ENCODE measurements around the gene USP33. TPM values are rescaled to one million over a fixed set of nuclear protein-coding genes. Genes with fewer than 3 reads are reported as not detected.
"Not testable (repeated sequence)": the region's sequence is repeated elsewhere in the genome, so short reads cannot be mapped to it uniquely, and the experiment has no call there.

The USP33 gene
- total RNA-seq, 1 donor from 2014 or later: 84.0 TPM

DNA sequence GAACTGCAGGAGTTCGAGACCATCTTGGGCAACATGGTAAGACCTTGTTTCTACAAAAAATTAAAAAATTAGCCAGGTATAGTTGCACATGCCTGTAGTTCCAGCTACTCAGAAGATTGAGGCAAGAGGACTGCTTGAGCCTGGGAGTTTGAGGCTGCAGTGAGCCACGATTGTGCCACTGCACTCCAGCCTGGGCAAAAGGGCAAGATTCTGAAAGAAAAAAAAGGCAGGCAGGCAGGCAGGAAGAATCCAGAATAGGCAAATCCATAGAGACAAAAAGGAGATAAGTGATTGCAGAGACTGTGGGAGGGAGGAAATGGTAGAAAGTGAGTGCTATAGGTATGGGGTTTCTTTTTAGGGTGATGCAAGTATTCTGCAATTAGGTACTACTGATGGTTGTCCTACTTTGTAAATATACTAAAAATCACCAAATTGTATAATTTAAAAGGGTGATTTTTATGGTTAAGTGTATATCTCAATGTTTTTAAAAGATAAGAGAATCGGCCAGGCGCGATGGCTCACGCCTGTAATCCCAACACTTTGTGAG, 106.6 kb downstream of the USP33 start:
- no peak for DNase-seq
- Mint-ChIP-seq H3K9me3 (ENCODE audit: unreplicated experiment) (peaks cover 2% of the 10 kb centered on the region), H3K4me1 (ENCODE audit: low read depth, unreplicated experiment) (peaks cover 9% of the 10 kb centered on the region), H3K27me3 (ENCODE audit: unreplicated experiment) (no peaks in the 10 kb centered on the region), H3K4me3 (ENCODE audit: unreplicated experiment) (no peak overlapping the region), H3K27ac (ENCODE audit: unreplicated experiment) (peak overlapping the region; percentile 30), H3K36me3 (ENCODE audit: unreplicated experiment) (peaks cover 15% of the 10 kb centered on the region)
- TF ChIP-seq, protein P1, sequence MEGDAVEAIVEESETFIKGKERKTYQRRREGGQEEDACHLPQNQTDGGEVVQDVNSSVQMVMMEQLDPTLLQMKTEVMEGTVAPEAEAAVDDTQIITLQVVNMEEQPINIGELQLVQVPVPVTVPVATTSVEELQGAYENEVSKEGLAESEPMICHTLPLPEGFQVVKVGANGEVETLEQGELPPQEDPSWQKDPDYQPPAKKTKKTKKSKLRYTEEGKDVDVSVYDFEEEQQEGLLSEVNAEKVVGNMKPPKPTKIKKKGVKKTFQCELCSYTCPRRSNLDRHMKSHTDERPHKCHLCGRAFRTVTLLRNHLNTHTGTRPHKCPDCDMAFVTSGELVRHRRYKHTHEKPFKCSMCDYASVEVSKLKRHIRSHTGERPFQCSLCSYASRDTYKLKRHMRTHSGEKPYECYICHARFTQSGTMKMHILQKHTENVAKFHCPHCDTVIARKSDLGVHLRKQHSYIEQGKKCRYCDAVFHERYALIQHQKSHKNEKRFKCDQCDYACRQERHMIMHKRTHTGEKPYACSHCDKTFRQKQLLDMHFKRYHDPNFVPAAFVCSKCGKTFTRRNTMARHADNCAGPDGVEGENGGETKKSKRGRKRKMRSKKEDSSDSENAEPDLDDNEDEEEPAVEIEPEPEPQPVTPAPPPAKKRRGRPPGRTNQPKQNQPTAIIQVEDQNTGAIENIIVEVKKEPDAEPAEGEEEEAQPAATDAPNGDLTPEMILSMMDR (IDR thresholded peaks at IDR 0.05; ENCODE audit: partially characterized antibody, unreplicated experiment): no peak

GRCh38 chr1:77652268-77652667, 107.4 kb downstream of the USP33 start:
- TF ChIP-seq, protein P1 (IDR thresholded peaks at IDR 0.05; ENCODE audit: partially characterized antibody, unreplicated experiment): no peak
- no peak for DNase-seq
- no peak overlapping the region for H3K27ac Mint-ChIP-seq (ENCODE audit: unreplicated experiment)
- H3K27me3 Mint-ChIP-seq (ENCODE audit: unreplicated experiment): no peaks in the 10 kb centered on the region
- no peak overlapping the region for H3K4me3 Mint-ChIP-seq (ENCODE audit: unreplicated experiment)
- peaks cover 9% of the 10 kb centered on the region for H3K4me1 Mint-ChIP-seq (ENCODE audit: low read depth, unreplicated experiment)
- peaks cover 15% of the 10 kb centered on the region for H3K36me3 Mint-ChIP-seq (ENCODE audit: unreplicated experiment)
- peaks cover 2% of the 10 kb centered on the region for H3K9me3 Mint-ChIP-seq (ENCODE audit: unreplicated experiment)

- Mint-ChIP-seq H3K4me3 (ENCODE audit: unreplicated experiment) (no peak overlapping the region), H3K27me3 (ENCODE audit: unreplicated experiment) (no peaks in the 10 kb centered on the region), H3K4me1 (ENCODE audit: low read depth, unreplicated experiment) (peaks cover 9% of the 10 kb centered on the region)
Measured at GRCh38 chr1:77649127-77649526, 110.5 kb downstream of the USP33 start.

DNA sequence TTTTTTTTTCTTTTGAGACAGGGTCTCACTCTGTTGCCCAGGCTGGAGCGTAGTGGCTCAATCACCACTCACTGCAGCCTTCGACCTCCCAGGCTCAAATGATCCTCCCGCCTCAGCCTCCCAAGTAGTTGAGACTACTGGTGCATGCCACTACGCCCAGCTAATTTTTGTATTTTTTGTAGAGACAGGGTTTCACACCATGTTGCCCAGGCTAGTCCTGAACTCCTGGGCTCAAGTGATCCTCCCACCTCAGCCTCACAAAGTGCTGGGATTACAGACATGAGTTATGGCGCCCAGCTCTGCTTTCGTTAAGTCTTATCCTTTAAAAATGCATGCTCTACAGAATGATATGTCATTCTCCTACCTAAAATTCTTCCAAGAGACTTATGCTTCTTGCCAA, 113.4 kb downstream of the USP33 start:
- H3K4me3 Mint-ChIP-seq (ENCODE audit: unreplicated experiment); H3K9me3 Mint-ChIP-seq (ENCODE audit: unreplicated experiment); H3K27ac Mint-ChIP-seq (ENCODE audit: unreplicated experiment); H3K4me1 Mint-ChIP-seq (ENCODE audit: low read depth, unreplicated experiment); DNase-seq; H3K27me3 Mint-ChIP-seq (ENCODE audit: unreplicated experiment): not testable (repeated sequence)
- H3K36me3 Mint-ChIP-seq (ENCODE audit: unreplicated experiment): peaks cover 15% of the 10 kb centered on the region

More at GRCh38 chr1:77649127-77649526, 110.5 kb downstream of the USP33 start:
- Mint-ChIP-seq H3K27ac (ENCODE audit: unreplicated experiment) (no peak overlapping the region), H3K36me3 (ENCODE audit: unreplicated experiment) (peaks cover 15% of the 10 kb centered on the region), H3K9me3 (ENCODE audit: unreplicated experiment) (peaks cover 4% of the 10 kb centered on the region)
- TF ChIP-seq, protein P1 (IDR thresholded peaks at IDR 0.05; ENCODE audit: partially characterized antibody, unreplicated experiment): no peak
- no peak for DNase-seq

Other genes with a start within 250 kb of the USP33 start
- 36.7 TPM for gene ZZZ3, start 77.2 kb downstream of the USP33 start, total RNA-seq (ENCODE audit: unreplicated experiment)
- 10.2 TPM for gene MIGA1, start 19.8 kb upstream of the USP33 start, total RNA-seq (ENCODE audit: unreplicated experiment)
- 0.76 TPM for gene NEXN, start 128.8 kb upstream of the USP33 start, total RNA-seq (ENCODE audit: unreplicated experiment)
- 243 TPM for gene FUBP1, start 219.2 kb upstream of the USP33 start, total RNA-seq (ENCODE audit: unreplicated experiment)
- gene DNAJB4, start 245.1 kb upstream of the USP33 start, total RNA-seq (ENCODE audit: unreplicated experiment): 20.1 TPM

Data from glutamatergic neuron (in vitro differentiated cells).